Neural progenitor cell (in vitro differentiated cells): ENCODE results near the gene IFI27. TPM values are rescaled to one million over a fixed set of nuclear protein-coding genes. Genes with fewer than 3 reads are reported as not detected.

Source experiments
- DNase-seq: peaks from one replicate; pipeline ENCODE4 v3.0.0-alpha.2; 2016; ENCODE audit warnings: low spot score
- H2AFZ ChIP-seq: fragments of 200-600 bp; sonication (generic); replicated peaks from 2 replicates; pipeline ENCODE4 v1.6.1; 2016; ENCODE audit warnings: antibody characterized with exemption
- H3F3A ChIP-seq: fragments of 200-600 bp; sonication (generic); 2 replicates; pipeline ENCODE4 v1.6.1; 2016; ENCODE audit warnings: antibody characterized with exemption, low read depth
- H3K27ac ChIP-seq: fragments of 200-600 bp; sonication (generic); 2 replicates; pipeline ENCODE4 v1.5.1; 2016; ENCODE audit warnings: mild to moderate bottlenecking
- H3K27me3 ChIP-seq: fragments of 200-600 bp; sonication (generic); 2 replicates; pipeline ENCODE4 v1.6.1; 2016; ENCODE audit warnings: mild to moderate bottlenecking, moderate library complexity
- H3K36me3 ChIP-seq: fragments of 200-600 bp; sonication (generic); 2 replicates; pipeline ENCODE4 v1.5.1; 2016
- H3K4me1 ChIP-seq: fragments of 200-600 bp; sonication (generic); 2 replicates; pipeline ENCODE4 v1.6.1; 2016; ENCODE audit warnings: mixed run types
- H3K4me2 ChIP-seq: fragments of 200-600 bp; sonication (generic); 2 replicates; pipeline ENCODE4 v1.6.1; 2016
- H3K4me3 ChIP-seq: fragments of 200-600 bp; sonication (generic); 2 replicates; pipeline ENCODE4 v1.5.1; 2016
- H3K79me2 ChIP-seq: fragments of 200-600 bp; sonication (generic); 2 replicates; pipeline ENCODE4 v1.6.1; 2016; ENCODE audit warnings: low read depth
- H3K9ac ChIP-seq: fragments of 200-600 bp; sonication (generic); 2 replicates; pipeline ENCODE4 v1.6.1; 2016
- H3K9me3 ChIP-seq: fragments of 200-600 bp; sonication (generic); 2 replicates; pipeline ENCODE4 v1.5.1; 2016; ENCODE audit warnings: low read depth
- H4K20me1 ChIP-seq: fragments of 200-600 bp; sonication (generic); 2 replicates; pipeline ENCODE4 v1.6.1; 2016; ENCODE audit warnings: low read depth
- H3K27ac Mint-ChIP-seq: 3 replicates; pipeline ENCODE4 v1.8.0; 2021; ENCODE audit warnings: mixed read lengths
- H3K27me3 Mint-ChIP-seq: 2 replicates; pipeline ENCODE4 v1.8.0; 2022; ENCODE audit warnings: low read depth, mild to moderate bottlenecking, inconsistent platforms, moderate library complexity, mixed read lengths; ENCODE audit not compliant: insufficient read depth
- H3K36me3 Mint-ChIP-seq: 3 replicates; pipeline ENCODE4 v1.8.0; 2021; ENCODE audit warnings: mixed read lengths
- H3K4me1 Mint-ChIP-seq: 3 replicates; pipeline ENCODE4 v1.8.0; 2021; ENCODE audit warnings: mixed read lengths
- H3K4me3 Mint-ChIP-seq: 3 replicates; pipeline ENCODE4 v1.8.0; 2021; ENCODE audit warnings: mild to moderate bottlenecking, moderate library complexity, mixed read lengths
- H3K9me3 Mint-ChIP-seq: 3 replicates; pipeline ENCODE4 v1.8.0; 2020; ENCODE audit warnings: mixed read lengths
- EZH2 ChIP-seq: fragments of 200-600 bp; sonication (generic); IDR thresholded peaks from 2 replicates; pipeline ENCODE4 v1.6.1; 2017; ENCODE audit warnings: antibody characterized with exemption, mild to moderate bottlenecking, moderate library complexity
- EZH2phosphoT487 ChIP-seq: fragments of 200-600 bp; sonication (generic); IDR thresholded peaks from 2 replicates; pipeline ENCODE4 v1.6.1; 2017; ENCODE audit warnings: antibody characterized with exemption
- total RNA-seq: library from RNA; depleted of rRNA; stranded (reverse); fragments of >200 nt; gene quantifications from 2 replicates; pipeline ENCODE4 v1.2.3, GENCODE V29; 2015; ENCODE audit warnings: low replicate concordance
- TF ChIP-seq, protein P1 (sequence below): fragments of 200-600 bp; sonication (generic); IDR thresholded peaks from 2 replicates; pipeline ENCODE4 v1.5.1; 2017; ENCODE audit warnings: antibody characterized with exemption, mild to moderate bottlenecking

The IFI27 gene
- total RNA-seq, 1 donor from 2014 or later = 0.69 TPM

GRCh38 chr14:94074534-94074933 is 36.0 kb upstream of the IFI27 start:
- Histone ChIP-seq H3K4me3 (no peak overlapping the region), H3K79me2 (peaks cover 100% of the 10 kb centered on the region), H3K36me3 (peaks cover 20% of the 10 kb centered on the region), H2AFZ (no peak overlapping the region), H3K9me3 (peaks cover 15% of the 10 kb centered on the region), H3K27ac (no peak overlapping the region), H3F3A (no peaks in the 10 kb centered on the region), H4K20me1 (peaks cover 18% of the 10 kb centered on the region), H3K4me2 (no peak overlapping the region), H3K9ac (no peak overlapping the region), H3K27me3 (no peaks in the 10 kb centered on the region), H3K4me1 (peaks cover 6% of the 10 kb centered on the region)
- H3K27ac Mint-ChIP-seq = no peak overlapping the region
- peaks cover 3% of the 10 kb centered on the region for H3K27me3 Mint-ChIP-seq
- H3K4me3 Mint-ChIP-seq = no peak overlapping the region
- TF ChIP-seq EZH2 = no peak
- no peak for TF ChIP-seq EZH2phosphoT487
- TF ChIP-seq, protein P1, sequence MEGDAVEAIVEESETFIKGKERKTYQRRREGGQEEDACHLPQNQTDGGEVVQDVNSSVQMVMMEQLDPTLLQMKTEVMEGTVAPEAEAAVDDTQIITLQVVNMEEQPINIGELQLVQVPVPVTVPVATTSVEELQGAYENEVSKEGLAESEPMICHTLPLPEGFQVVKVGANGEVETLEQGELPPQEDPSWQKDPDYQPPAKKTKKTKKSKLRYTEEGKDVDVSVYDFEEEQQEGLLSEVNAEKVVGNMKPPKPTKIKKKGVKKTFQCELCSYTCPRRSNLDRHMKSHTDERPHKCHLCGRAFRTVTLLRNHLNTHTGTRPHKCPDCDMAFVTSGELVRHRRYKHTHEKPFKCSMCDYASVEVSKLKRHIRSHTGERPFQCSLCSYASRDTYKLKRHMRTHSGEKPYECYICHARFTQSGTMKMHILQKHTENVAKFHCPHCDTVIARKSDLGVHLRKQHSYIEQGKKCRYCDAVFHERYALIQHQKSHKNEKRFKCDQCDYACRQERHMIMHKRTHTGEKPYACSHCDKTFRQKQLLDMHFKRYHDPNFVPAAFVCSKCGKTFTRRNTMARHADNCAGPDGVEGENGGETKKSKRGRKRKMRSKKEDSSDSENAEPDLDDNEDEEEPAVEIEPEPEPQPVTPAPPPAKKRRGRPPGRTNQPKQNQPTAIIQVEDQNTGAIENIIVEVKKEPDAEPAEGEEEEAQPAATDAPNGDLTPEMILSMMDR = no peak
- no peak for DNase-seq
- H3K4me1 Mint-ChIP-seq = peaks cover 15% of the 10 kb centered on the region
- peaks cover 56% of the 10 kb centered on the region for H3K9me3 Mint-ChIP-seq
- peaks cover 68% of the 10 kb centered on the region for H3K36me3 Mint-ChIP-seq

DNA sequence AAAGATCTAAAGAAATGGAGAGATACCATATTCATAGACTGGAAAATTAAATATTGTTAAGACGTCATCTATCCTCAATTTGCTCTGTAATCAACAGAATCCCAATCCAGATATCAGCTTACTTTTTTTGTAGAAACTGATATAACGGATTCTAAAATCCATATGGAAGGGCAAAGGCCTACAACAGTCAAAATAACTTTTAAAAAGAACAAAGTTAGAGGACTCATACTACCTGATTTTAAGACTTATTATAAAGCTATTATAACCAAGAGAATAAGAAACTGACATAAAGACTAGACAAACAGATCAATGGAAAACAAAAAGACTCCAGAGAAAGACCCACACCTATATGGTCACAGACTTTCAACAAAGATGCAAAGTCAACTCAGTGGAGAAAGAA is 35.5 kb upstream of the IFI27 start:
- Mint-ChIP-seq H3K27ac (no peak overlapping the region), H3K36me3 (peaks cover 70% of the 10 kb centered on the region), H3K9me3 (peaks cover 54% of the 10 kb centered on the region), H3K27me3 (peaks cover 3% of the 10 kb centered on the region), H3K4me1 (peaks cover 20% of the 10 kb centered on the region), H3K4me3 (no peak overlapping the region)
- Histone ChIP-seq H3K9me3 (peaks cover 15% of the 10 kb centered on the region), H3K4me2 (no peak overlapping the region), H3K9ac (no peak overlapping the region), H3K4me1 (peaks cover 10% of the 10 kb centered on the region), H3K79me2 (peaks cover 100% of the 10 kb centered on the region), H3K27ac (no peak overlapping the region), H3K27me3 (no peaks in the 10 kb centered on the region), H4K20me1 (peaks cover 22% of the 10 kb centered on the region), H2AFZ (no peak overlapping the region), H3K36me3 (peaks cover 20% of the 10 kb centered on the region), H3K4me3 (no peak overlapping the region), H3F3A (no peaks in the 10 kb centered on the region)
- DNase-seq = no peak
- TF ChIP-seq, protein P1 = no peak
- no peak for TF ChIP-seq EZH2phosphoT487
- TF ChIP-seq EZH2 = no peak

GRCh38 chr14:94077111-94077821 is 33.3 kb upstream of the IFI27 start:
- Histone ChIP-seq H3K36me3 (peaks cover 20% of the 10 kb centered on the region), H3K79me2 (peaks cover 96% of the 10 kb centered on the region), H3K9ac (no peak overlapping the region), H3K4me3 (no peak overlapping the region), H3K9me3 (peaks cover 15% of the 10 kb centered on the region), H2AFZ (no peak overlapping the region), H4K20me1 (peaks cover 25% of the 10 kb centered on the region), H3F3A (peaks cover 4% of the 10 kb centered on the region), H3K27me3 (no peaks in the 10 kb centered on the region), H3K4me2 (peak overlapping the region; percentile 36), H3K27ac (no peak overlapping the region), H3K4me1 (peaks cover 20% of the 10 kb centered on the region)
- DNase-seq = no peak
- Mint-ChIP-seq H3K36me3 (peaks cover 53% of the 10 kb centered on the region), H3K27me3 (peaks cover 6% of the 10 kb centered on the region), H3K27ac (no peak overlapping the region), H3K9me3 (peaks cover 34% of the 10 kb centered on the region), H3K4me1 (peaks cover 29% of the 10 kb centered on the region), H3K4me3 (no peak overlapping the region)
- TF ChIP-seq EZH2phosphoT487 = no peak
- TF ChIP-seq, protein P1 = no peak
- TF ChIP-seq EZH2 = no peak
